ENCODE measurements around the gene PILRA. TPM values are rescaled to one million over a fixed set of nuclear protein-coding genes. Genes with fewer than 3 reads are reported as not detected.

The PILRA gene
- total and polyA plus RNA-seq, 10 of the 15 experiments (the other 5 are each of a cell fraction or from before 2014, with no cell fraction given): 6.6 to 43.3 (median 11.5) TPM

- TF ChIP-seq EP300 (IDR thresholded peaks at IDR 0.05; ENCODE audit: borderline replicate concordance in 1 of 2, control insufficient read depth in 1 of 2, low read depth in 2 of 2, low read length in 2 of 2) (no peak), PRDM15 (CRISPR knock-in tag; IDR thresholded peaks at IDR 0.05) (no peak), BCLAF1 (IDR thresholded peaks at IDR 0.05) (no peak)
Observed at GRCh38 chr7:100406767-100407166, 33.5 kb downstream of the PILRA start (continued).
